Muscle layer of duodenum (tissue), 2 donors: ENCODE results near the gene XPOT.

Experiments
- H3K27ac ChIP-seq: one replicate; pipeline ENCODE4 v1.7.0; 2013; ENCODE audit warnings: mild to moderate bottlenecking, low read length
- H3K27me3 ChIP-seq: one replicate; pipeline ENCODE4 v1.7.0; 2013; ENCODE audit warnings: low read depth, mild to moderate bottlenecking, control low read depth, low read length
- H3K36me3 ChIP-seq, 2 donors: one replicate each; pipeline ENCODE4 v1.7.0; 2013; ENCODE audit warnings: low read length in 2 of 2, control low read depth in 1 of 2, mild to moderate bottlenecking in 1 of 2; ENCODE audit not compliant: insufficient read depth in 2 of 2, control insufficient read depth in 1 of 2
- H3K4me1 ChIP-seq, 2 donors: one replicate each; pipeline ENCODE4 v1.7.0; 2013; ENCODE audit warnings: low read length in 2 of 2, mild to moderate bottlenecking in 2 of 2, control low read depth in 1 of 2, moderate library complexity in 1 of 2; ENCODE audit not compliant: insufficient read depth in 2 of 2, control insufficient read depth in 1 of 2
- H3K4me3 ChIP-seq, 2 donors: one replicate each; pipeline ENCODE4 v1.7.0; 2013; ENCODE audit warnings: low read length in 2 of 2, low read depth in 1 of 2, mild to moderate bottlenecking in 1 of 2
- H3K9me3 ChIP-seq, 2 donors: one replicate each; pipeline ENCODE4 v1.7.0; 2013; ENCODE audit warnings: low read length in 2 of 2, control low read depth in 1 of 2, mild to moderate bottlenecking in 1 of 2; ENCODE audit not compliant: control insufficient read depth in 1 of 2
- donor health status: healthy.

XPOT gene

GRCh38 chr12:64497484-64497883 lies 93.3 kb downstream of the XPOT start:
- H3K4me3 ChIP-seq: no peak overlapping the region
- H3K36me3 ChIP-seq: peaks cover 40 to 41% of the 10 kb centered on the region in 2 donors
- no peaks in the 10 kb centered on the region for H3K9me3 ChIP-seq
- H3K27me3 ChIP-seq: no peaks in the 10 kb centered on the region
- no peak overlapping the region for H3K27ac ChIP-seq
- H3K4me1 ChIP-seq: no peaks in the 10 kb centered on the region

GRCh38 chr12:64497903-64498302 lies 93.7 kb downstream of the XPOT start:
- peaks cover 40 to 41% of the 10 kb centered on the region in 2 donors for H3K36me3 ChIP-seq
- no peaks in the 10 kb centered on the region for H3K9me3 ChIP-seq
- no peak overlapping the region for H3K4me3 ChIP-seq
- H3K27me3 ChIP-seq: no peaks in the 10 kb centered on the region
- H3K4me1 ChIP-seq: no peaks in the 10 kb centered on the region
- H3K27ac ChIP-seq: no peak overlapping the region

DNA sequence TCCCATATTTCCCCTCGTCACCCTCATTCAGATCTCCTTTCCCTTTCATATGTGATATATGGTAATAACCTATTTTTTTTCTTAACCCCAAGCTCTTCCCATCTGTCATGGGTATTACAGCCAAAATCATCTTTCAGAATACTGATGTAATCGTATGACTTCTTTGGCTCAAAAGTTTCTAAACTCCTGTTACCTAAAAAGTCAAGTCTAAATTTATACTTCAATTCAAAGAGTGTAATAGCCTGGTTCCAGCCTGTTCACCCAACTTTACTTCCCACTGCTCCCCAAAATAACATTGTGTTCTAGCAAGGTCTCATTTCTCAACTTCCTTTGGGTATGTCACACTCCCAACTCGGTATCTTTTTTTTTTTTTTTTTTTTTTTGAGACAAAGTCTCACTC lies 96.2 kb downstream of the XPOT start:
- H3K4me3 ChIP-seq: no peak overlapping the region
- H3K27me3 ChIP-seq: no peaks in the 10 kb centered on the region
- no peak overlapping the region for H3K27ac ChIP-seq
- H3K4me1 ChIP-seq: no peaks in the 10 kb centered on the region
- H3K36me3 ChIP-seq: peaks cover 30 to 31% of the 10 kb centered on the region in 2 donors
- no peaks in the 10 kb centered on the region for H3K9me3 ChIP-seq
